Muscle of back (tissue), 11 donors: ENCODE results near the gene EFCAB6. TPM values are rescaled to one million over a fixed set of nuclear protein-coding genes. Genes with fewer than 3 reads are reported as not detected.

Experiments used
- DNase-seq, 3 donors: peaks; one replicate each; pipeline versions ENCODE4 v3.0.0 to v3.0.0-alpha.2; 2013
- polyA plus RNA-seq, 10 donors: library from polyadenylated mRNA; unstranded; fragments of 120-200 nt; gene quantifications; one replicate each; pipeline ENCODE4 v1.2.1, GENCODE V29; 2013; ENCODE audit not compliant: insufficient read length in 10 of 10

The EFCAB6 gene
- polyA plus RNA-seq, 10 donors = 0.61 to 1.3 (median 0.80) TPM

DNA sequence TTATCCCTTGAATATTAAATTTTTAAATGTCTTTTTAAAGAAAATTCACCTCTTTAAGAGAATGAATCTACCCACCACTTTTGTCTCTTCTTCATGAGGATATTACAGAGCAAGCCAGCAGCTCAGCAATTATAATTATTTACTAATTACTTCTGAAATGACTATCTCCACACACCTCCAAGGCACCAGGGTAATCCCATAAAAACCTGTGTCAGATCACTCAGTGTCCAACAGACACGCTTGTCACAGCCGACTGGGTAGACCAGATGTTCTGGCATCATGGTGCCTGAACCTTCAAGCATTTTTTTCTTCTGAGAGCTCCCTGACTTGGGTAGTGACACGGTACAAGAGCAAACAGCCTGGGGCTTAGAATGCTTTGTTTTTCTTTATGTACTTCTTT, 61.4 kb downstream of the EFCAB6 start:
- DNase-seq = no peak

DNA sequence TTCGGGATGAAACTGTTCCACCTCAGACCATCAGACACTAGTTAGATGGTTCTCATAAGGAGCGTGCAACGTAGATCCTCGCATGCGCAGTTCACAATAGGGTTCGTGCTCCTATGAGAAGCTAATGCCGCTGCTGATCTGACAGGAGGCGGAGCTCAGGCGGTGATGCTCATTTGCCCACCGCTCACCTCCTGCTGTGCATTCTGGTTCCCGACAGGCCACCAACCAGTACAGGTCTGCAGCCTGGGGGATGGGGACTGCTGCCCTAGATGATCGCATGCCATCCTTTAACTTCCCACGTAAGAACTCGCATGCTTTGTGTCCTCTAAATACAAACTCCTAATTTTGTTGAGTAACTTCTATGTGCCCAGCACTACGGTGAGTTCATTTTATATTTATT, 62.6 kb downstream of the EFCAB6 start:
- no peak for DNase-seq

GRCh38 chr22:43747877-43748276, 64.2 kb downstream of the EFCAB6 start:
- no peak for DNase-seq

- DNase-seq = no peak
Observed at GRCh38 chr22:43747058-43747457, 65.0 kb downstream of the EFCAB6 start.

DNA sequence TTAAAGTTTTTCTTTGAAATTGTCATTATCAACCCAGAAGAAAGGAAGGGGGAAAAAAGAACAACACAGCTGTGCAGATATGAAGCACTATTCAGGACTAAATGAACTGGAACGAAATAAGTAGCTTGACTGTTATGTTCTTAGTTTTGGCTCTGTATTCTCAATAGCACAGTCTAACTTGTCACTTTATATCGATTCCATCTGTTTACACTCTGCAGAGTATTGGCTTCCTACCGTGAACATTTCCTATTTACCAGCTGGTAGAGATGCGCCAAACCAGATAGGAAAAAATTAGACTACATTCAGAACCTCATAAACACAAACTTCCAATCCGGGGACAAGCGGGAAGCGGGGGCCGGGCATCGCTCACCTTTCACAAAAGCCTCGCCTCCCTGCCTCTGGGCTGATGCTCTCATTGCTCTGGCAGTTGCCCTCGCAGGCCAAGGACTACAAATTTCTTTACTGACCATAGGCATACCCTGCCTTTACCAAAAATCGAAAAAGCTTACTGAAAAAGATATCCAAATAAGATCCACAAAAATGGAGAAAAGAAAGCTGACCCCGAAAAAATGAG, 66.2 kb downstream of the EFCAB6 start:
- DNase-seq = peak in 1 of 3 donors; percentile 21

- peak in 1 of 3 donors; percentile 11 for DNase-seq
Observed at GRCh38 chr22:43745411-43745770, 66.7 kb downstream of the EFCAB6 start.

DNA sequence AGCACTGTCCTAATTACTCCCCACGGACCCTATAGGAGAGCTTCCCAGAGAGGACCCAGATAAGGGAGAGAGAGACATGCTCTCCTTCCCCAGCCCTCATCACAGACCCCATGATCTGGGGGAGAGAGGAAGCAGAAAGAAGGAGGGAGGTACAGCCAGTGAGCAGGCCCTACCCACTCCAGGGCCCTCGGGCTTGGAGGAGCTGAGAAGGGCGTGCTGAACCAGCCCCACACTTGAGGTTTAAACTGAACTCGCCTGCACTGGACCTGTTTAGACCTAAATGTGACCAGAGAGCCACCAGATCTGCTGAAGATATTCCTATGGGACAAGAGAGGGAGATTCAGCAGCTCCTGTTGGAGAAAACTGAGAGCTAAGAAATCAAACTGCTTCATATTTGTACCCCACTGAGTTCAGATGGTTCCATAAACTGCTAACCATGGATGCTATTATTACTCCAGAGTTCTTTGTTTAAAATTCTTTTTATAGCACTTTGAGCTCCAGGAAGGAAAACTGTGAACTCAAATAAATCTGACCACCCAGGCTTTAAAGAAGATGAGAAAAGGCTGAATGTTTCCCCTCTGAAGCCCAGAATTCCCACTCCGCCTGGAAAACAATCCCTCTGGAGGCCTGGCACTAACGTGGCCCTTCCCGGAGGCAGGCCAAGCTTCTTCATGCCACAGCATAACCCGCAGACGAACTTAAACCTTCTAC, 67.2 kb downstream of the EFCAB6 start:
- no peak for DNase-seq

DNA sequence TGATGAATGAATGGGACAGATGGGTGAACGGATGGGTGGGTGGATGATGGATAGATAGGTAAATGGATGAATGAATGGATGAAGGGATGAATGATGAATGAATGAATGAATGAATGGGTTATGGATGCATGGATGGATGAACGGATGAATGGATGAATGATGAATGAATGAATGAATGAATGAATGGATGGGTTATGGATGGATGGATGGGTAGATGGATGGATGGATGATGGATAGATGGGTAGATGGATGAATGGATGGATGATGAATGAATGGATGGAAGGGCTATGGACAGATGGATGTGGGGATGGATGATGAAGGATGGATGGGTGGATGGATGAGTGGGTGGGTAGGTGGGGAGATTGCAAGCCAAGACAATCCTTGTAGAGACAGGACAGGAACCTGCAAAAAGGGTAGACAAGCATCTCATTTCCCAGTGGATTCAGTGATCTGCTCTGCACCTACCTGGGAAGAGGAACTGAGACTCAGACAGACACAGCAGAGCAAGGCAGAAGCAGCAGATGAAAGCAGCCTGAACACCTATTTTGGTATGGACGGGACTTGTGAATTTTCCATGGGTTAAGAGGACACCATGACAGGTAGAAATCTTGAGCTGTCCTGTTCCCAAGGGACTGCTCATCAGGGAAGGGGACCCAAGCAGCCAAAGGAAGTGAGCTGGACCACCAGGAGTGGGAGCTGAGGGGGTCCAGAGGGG, 68.0 kb downstream of the EFCAB6 start:
- no peak for DNase-seq

DNA sequence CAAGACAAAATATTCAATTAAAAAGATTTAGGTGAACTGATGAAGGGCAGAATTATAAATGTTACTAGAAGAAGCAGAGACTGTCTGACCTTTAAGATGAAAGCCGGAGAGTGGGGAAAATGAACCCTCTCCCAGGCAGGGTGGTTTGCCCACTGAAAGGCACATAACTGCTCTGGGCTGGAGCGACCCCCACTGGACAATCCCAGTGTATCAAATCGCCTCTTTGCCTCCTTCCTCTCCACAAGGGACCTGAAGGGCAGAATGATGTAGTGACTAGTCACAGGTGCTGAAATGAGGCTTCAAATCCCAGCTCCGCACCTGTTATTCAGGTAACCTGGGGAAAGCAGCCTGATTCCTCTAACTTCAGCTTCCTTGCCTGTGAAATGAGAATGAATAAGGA, 69.0 kb downstream of the EFCAB6 start:
- DNase-seq = no peak

- no peak for DNase-seq
Observed at GRCh38 chr22:43742154-43742950, 69.8 kb downstream of the EFCAB6 start.

DNA sequence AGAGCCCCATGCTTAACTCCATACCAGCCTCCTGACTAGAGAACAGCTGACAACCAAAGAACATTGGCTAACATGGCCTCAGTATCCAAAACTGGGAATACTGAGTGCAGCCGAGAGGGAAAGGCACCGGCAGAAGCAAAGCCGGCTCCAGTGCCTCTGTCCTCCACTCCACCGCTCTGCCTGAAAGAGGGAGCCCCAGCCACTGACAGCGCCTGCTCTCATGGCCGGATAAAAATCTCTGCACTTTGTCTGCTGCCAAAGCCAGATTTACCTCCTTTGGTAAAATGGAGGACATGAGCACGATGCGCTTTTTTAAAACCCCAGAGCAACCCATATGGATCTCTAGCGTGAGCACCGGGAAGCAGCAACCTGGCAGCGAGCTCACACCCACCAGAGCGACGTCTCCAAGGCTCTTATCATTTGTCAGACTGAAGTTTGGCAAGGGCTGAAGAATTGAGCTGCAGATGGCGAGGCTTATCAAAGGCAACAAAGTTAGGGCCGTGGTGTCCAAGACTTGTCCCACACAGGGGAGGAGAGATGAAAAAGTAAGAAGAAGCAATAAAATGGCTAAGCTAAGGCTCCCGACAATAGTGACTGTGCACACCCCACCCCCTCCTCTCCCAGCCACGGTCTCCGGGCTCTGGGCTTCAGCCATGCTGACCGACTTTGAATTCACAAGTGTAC, 71.4 kb downstream of the EFCAB6 start:
- peak in 1 of 3 donors; percentile 15 for DNase-seq

- DNase-seq = no peak
Observed at GRCh38 chr22:43739851-43740379, 72.2 kb downstream of the EFCAB6 start.

GRCh38 chr22:43737150-43737828, 74.8 kb downstream of the EFCAB6 start:
- no peak for DNase-seq

DNA sequence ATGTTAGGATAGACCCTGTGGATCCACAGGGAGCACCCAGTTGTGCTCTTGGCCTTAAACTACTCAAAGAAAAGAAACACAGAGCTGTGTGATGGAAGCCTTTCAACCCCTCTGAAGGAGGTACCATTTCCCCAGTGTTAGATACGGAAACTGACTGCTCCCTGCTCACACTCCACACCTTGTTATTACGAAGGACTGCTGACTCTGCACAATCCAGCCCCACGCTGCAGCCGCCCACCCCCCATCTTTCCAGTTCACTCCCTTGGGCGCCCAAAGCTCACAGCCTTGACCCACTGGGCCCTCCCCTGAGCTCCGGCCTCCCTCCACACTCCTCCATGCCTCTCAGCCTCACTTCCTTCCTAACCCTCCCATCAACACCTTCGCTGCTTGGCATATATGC, 75.5 kb downstream of the EFCAB6 start:
- no peak for DNase-seq

DNA sequence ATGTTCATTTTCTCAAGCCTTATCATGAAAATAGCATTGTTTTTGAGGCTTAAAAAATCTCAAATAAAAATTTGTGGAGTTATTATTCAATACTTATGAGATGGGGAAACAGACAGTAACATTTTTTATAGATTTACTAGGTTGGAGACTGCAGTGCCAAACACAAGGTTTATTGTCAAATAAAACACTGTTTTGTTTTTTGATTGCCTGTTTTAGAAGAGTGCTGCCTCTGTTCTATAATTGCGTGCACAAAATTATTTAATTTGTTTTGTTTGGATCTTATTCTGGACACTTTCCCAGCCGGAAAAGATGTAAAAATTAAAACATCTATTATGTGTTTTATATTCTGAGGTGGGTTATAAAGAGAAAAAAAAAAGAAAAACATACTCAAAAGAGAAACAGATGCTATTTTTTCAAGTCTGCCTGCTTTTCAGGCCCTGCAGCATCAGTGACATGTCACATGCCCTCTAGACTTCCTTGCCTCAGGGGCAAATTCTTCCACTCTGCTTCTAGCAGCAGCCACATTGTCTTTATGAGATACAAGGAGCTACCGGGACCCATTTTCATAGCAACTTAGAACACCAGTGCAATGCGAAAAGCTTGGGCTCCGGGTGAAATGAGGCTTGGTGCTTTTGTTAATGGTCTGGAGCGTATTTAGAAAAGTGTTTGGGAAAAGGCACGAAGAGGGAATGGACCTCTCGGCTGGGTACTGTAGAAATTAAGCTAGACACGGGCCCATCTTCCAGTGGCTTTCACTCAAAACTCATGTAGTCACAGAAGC, 77.5 kb downstream of the EFCAB6 start:
- no peak for DNase-seq

GRCh38 chr22:43733138-43733537, 79.0 kb downstream of the EFCAB6 start:
- DNase-seq = no peak

DNA sequence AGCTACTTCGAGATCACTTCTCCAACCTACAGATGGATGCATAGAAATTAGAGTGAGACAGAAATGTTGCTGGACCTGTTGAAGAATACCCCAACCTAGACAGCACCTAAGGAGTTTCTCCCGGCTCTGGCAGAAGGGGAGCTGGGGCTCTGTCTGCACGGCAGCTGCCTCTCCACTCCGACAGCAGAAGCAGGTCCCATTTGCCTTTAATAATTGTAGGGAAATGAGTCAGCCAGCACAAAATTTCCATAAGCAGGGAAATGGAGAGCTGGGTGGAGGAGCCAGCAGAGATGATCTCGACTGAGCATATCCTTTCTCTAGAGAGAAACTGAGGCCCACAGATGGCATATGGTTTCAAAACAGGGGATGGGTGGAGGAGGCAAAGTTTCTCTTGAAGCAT, 80.1 kb downstream of the EFCAB6 start:
- no peak for DNase-seq

GRCh38 chr22:43726964-43727543, 85.1 kb downstream of the EFCAB6 start:
- no peak for DNase-seq

DNA sequence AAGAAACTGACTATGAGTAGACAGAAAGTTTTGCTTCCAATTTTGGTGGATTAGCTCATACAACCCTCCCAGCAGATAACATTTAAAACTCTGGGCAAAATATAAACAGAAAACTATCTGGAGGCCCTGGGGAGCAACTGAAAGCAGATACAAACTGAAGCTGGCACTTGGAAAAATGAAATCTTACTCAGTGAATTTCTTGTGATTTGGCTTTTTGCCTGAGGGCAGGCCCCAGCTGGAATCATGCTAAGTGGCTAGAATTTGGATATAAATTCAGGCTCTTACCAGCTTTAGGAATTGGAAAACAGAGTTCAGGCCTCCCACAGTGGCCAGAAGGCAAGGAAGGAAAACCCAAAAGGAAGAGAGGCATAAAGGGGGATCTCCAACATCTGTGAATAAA, 85.8 kb downstream of the EFCAB6 start:
- peak; percentile 25 to 69 (median 26) for DNase-seq

DNA sequence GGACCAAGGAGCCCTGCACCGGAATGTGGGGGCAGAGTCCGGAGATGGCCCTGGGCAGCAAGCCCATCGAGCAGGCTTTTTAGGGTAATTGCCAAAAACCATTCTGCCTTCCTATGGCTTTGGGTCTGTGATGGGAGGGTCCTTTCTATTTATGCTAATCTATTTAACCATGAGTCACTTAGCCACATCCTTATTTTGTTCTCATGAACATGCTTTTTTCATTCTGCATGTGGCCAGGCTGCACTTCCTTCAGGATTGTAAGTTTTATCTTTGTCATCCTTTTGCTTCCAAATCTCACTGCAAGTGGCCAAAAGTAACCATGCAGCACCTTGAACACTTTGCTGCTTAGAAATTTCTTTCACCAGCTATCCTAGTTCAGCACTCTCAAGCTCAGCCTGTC, 88.3 kb downstream of the EFCAB6 start:
- no peak for DNase-seq
